Brain microvascular endothelial cell (primary cell): ENCODE data around the gene SYT2.

Experiments
- DNase-seq: peaks from one replicate; pipeline ENCODE4 v3.0.0-alpha.2; 2020
- H3K27ac ChIP-seq: fragments of 250-450 bp; sonication (Bioruptor Pico); 2 replicates; pipeline ENCODE4 v1.5.1; 2020; ENCODE audit warnings: mild to moderate bottlenecking, moderate library complexity
- H3K27me3 ChIP-seq: fragments of 250-450 bp; sonication (Bioruptor Pico); replicated peaks from 2 replicates; pipeline ENCODE4 v1.5.1; 2020; ENCODE audit warnings: mild to moderate bottlenecking
- H3K36me3 ChIP-seq: fragments of 250-450 bp; sonication (Bioruptor Pico); replicated peaks from 2 replicates; pipeline ENCODE4 v1.5.1; 2020; ENCODE audit warnings: mild to moderate bottlenecking
- H3K4me3 ChIP-seq: 2 replicates; pipeline ENCODE4 v1.5.1; 2011; ENCODE audit warnings: low read depth, mild to moderate bottlenecking, control low read depth, low read length, moderate library complexity
- CTCF ChIP-seq: IDR thresholded peaks from 2 replicates; pipeline ENCODE4 v1.5.1; 2011; ENCODE audit warnings: low read depth, mild to moderate bottlenecking, moderate library complexity, low read length, control low read depth, inconsistent platforms; ENCODE audit errors: missing control alignments
- in situ Hi-C: cut with HindIII; loops from 2 replicates; pipeline ENCODE4 v1.10.0; 2017; ENCODE audit warnings: low sequenced_read_pairs, low pct_ligation_motif_present

SYT2 gene

GRCh38 chr1:202710070-202711045 is at the start of gene SYT2:
Gene SYT2, minus strand, starts transcription at chr1:202710454. Its CDS starts 104,682 bp downstream, at chr1:202605772.
- in situ Hi-C loops = no loop called here
- peaks cover 62% of the 10 kb centered on the region for H3K27me3 ChIP-seq
- DNase-seq = no peak
- no peak within 1 kb of the TSS for H3K27ac ChIP-seq
- peak within 1 kb of the TSS; percentile 15 for H3K4me3 ChIP-seq
- TF ChIP-seq CTCF = no peak
- no peaks in the 10 kb centered on the region for H3K36me3 ChIP-seq

- in situ Hi-C loops = no loop called here
- Histone ChIP-seq H3K36me3 (peaks cover 80% of the 10 kb centered on the region), H3K27ac (no peak overlapping the region), H3K27me3 (no peaks in the 10 kb centered on the region), H3K4me3 (no peak overlapping the region)
- DNase-seq = no peak
- TF ChIP-seq CTCF = no peak
These were observed 46.1 kb upstream of the SYT2 start for GRCh38 chr1:202756391-202756790.

- in situ Hi-C loops = no loop called here
- H3K36me3 ChIP-seq = peaks cover 86% of the 10 kb centered on the region
- no peak for DNase-seq
These were observed 44.0 kb upstream of the SYT2 start for GRCh38 chr1:202754293-202754692.

GRCh38 chr1:202752774-202753173 is 42.5 kb upstream of the SYT2 start:
- peaks cover 84% of the 10 kb centered on the region for H3K36me3 ChIP-seq
- in situ Hi-C loops = no loop called here

More at GRCh38 chr1:202754293-202754692, 44.0 kb upstream of the SYT2 start:
- no peak overlapping the region for H3K27ac ChIP-seq
- no peak for TF ChIP-seq CTCF
- H3K27me3 ChIP-seq = no peaks in the 10 kb centered on the region
- no peak overlapping the region for H3K4me3 ChIP-seq

GRCh38 chr1:202750761-202751160 is 40.5 kb upstream of the SYT2 start:
- H3K27ac ChIP-seq = no peak overlapping the region
- no peaks in the 10 kb centered on the region for H3K27me3 ChIP-seq
- in situ Hi-C loops = no loop called here
- H3K36me3 ChIP-seq = peaks cover 75% of the 10 kb centered on the region
- DNase-seq = no peak
- H3K4me3 ChIP-seq = no peak overlapping the region
- TF ChIP-seq CTCF = no peak

More at GRCh38 chr1:202752774-202753173, 42.5 kb upstream of the SYT2 start:
- no peak for TF ChIP-seq CTCF
- Histone ChIP-seq H3K27ac (no peak overlapping the region), H3K27me3 (no peaks in the 10 kb centered on the region), H3K4me3 (no peak overlapping the region)
- DNase-seq = no peak

GRCh38 chr1:202750024-202750423 is 39.8 kb upstream of the SYT2 start:
- in situ Hi-C loops = no loop called here
- Histone ChIP-seq H3K4me3 (no peak overlapping the region), H3K27ac (no peak overlapping the region), H3K36me3 (peaks cover 75% of the 10 kb centered on the region), H3K27me3 (no peaks in the 10 kb centered on the region)
- no peak for DNase-seq
- TF ChIP-seq CTCF = no peak
